ES-I3 (cell line): Measurements from ENCODE around the gene UAP1L1.

Source experiments
- H3K36me3 ChIP-seq: 2 replicates; pipeline ENCODE4 v1.6.1; 2013; ENCODE audit warnings: mild to moderate bottlenecking, low read length, control low read depth, moderate library complexity; ENCODE audit not compliant: insufficient read depth
- H3K4me1 ChIP-seq: 2 replicates; pipeline ENCODE4 v1.6.1; 2013; ENCODE audit warnings: mild to moderate bottlenecking, control low read depth, low read length; ENCODE audit not compliant: insufficient read depth
- H3K9ac ChIP-seq: 2 replicates; pipeline ENCODE4 v1.6.1; 2013; ENCODE audit warnings: low read depth, mild to moderate bottlenecking, low read length, moderate library complexity
- H3K9me3 ChIP-seq: 2 replicates; pipeline ENCODE4 v1.6.1; 2013; ENCODE audit warnings: mild to moderate bottlenecking, low read length, moderate library complexity; ENCODE audit not compliant: control insufficient read depth, insufficient read depth

Gene UAP1L1

DNA sequence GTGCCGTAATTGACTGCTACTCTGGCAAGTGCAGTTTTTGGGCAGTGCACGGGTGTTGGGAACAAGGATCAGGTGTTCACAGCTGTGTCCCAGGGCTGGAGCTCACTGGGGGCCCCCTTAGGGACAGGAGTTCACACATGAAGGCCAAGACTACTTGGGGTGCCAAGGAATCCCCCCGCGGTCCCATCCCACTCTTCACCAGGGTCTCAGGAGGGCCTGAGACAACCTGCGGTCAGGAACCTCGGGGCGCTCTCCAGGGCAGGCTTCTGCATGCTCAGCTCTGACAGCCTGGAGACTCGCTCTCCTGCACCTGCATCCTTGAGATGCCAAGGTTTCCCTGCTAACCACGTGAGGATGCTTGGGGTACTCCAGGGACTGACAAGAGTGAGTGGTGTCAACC is 7.2 kb downstream of the UAP1L1 start:
- Histone ChIP-seq H3K9ac (no peak overlapping the region), H3K4me1 (peaks cover 11% of the 10 kb centered on the region), H3K36me3 (peaks cover 4% of the 10 kb centered on the region; the same call in 1 of the 2 replicates)

GRCh38 chr9:137085920-137086530 is 8.7 kb downstream of the UAP1L1 start:
- Histone ChIP-seq H3K36me3 (peaks cover 7% of the 10 kb centered on the region; the same call in 1 of the 2 replicates), H3K9ac (peak overlapping the region; percentile 64), H3K4me1 (peaks cover 11% of the 10 kb centered on the region), H3K9me3 (no peaks in the 10 kb centered on the region)

More for the DNA sequence above, 7.2 kb downstream of the UAP1L1 start:
- H3K9me3 ChIP-seq, result no peaks in the 10 kb centered on the region

GRCh38 chr9:137086531-137087408 is 9.5 kb downstream of the UAP1L1 start, which contains the start of gene MAN1B1:
TSS of gene MAN1B1 (plus strand) at chr9:137086985. CDS start at chr9:137087000, 15 bp downstream.
- no peaks in the 10 kb centered on the region for H3K9me3 ChIP-seq
- H3K36me3 ChIP-seq, result peaks cover 7% of the 10 kb centered on the region; the same call in 1 of the 2 replicates
- H3K4me1 ChIP-seq, result peaks cover 11% of the 10 kb centered on the region
- H3K9ac ChIP-seq, result peak within 1 kb of the TSS; percentile 64

GRCh38 chr9:137087409-137087925 is 10.2 kb downstream of the UAP1L1 start:
- Histone ChIP-seq H3K36me3 (peaks cover 7% of the 10 kb centered on the region; the same call in 1 of the 2 replicates), H3K9ac (peak overlapping the region; percentile 64), H3K4me1 (peaks cover 11% of the 10 kb centered on the region), H3K9me3 (no peaks in the 10 kb centered on the region)

GRCh38 chr9:137088121-137088520 is 10.8 kb downstream of the UAP1L1 start:
- H3K36me3 ChIP-seq, result peaks cover 7% of the 10 kb centered on the region; the same call in 1 of the 2 replicates
- peaks cover 8% of the 10 kb centered on the region for H3K4me1 ChIP-seq
- H3K9me3 ChIP-seq, result no peaks in the 10 kb centered on the region
- H3K9ac ChIP-seq, result no peak overlapping the region

DNA sequence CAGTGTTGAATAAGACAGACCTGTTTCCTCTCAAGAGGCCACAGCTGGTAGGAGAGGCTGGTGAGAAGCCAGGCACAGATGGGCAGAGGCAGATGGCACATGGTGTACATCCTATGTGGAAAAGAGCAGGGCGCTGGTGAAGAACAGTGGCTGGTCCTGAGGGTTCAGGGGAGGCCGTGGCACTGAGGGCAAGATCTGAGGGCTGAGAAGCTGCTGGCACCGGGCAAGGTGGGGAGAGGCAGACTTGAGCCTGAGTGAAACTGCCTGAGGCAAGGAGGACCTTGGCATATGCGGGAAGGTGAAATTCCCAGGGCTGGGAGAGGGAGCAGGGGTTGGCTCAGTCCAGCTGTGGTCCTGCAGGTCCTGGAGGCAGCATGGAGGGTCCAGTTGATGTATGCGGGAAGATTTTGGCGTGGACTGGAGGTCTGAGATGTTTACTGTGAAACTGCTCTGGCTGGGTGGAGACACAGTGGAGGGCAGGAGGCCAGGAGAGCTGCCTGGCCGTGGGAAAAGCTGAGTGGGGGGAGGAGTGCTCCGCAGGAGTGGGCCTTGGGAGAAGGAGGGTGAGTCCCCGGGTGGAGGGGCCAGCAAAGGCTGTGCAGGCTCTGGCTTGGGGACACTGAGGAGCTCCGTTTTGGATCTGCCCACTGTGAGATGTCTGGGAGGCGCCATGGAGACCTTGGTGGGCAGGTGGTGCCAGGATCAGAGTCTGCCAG is 12.1 kb downstream of the UAP1L1 start:
- Histone ChIP-seq H3K9me3 (no peaks in the 10 kb centered on the region), H3K36me3 (peaks cover 7% of the 10 kb centered on the region; the same call in 1 of the 2 replicates), H3K4me1 (peaks cover 6% of the 10 kb centered on the region; the same call in 1 of the 2 replicates), H3K9ac (no peak overlapping the region)

DNA sequence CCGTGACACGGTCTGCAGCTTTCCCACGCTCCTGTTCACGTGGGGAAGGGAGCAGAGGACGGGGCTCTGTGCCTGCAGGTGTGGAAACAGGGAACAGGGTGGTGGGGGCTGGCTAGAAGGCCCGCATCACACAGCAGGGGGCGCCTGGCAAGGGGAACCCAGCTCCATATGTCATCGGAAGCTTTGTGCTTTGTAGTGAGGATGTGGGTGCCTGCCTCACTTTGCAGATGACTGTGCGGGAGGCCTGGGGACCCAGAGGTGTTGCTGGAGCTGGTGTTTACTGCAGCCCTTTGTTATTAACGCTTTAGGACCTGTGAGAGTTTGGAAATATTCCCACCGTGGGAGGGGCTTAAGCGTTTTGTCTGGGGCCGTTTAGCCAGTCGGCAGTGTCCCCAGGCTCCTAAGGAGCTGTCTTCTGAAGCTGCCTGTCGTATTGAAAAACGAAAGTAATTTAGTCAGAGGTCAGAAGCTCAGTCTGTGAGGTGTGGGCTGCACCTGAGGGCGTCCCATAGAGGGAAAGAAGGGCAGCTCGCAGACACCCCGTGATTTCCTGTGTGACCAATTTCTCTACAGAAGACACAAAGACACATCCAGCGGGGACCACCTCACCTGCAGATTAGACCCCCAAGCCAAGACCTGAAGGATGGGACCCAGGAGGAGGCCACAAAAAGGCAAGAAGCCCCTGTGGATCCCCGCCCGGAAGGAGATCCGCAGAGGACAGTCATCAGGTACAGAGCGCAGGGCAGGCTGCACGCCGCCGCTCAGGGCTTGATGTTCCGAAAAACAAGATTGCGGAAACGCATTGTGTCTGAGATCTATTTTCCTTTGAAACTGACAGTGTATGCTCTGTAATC is 18.6 kb downstream of the UAP1L1 start:
- H3K9ac ChIP-seq, result no peak overlapping the region
- H3K36me3 ChIP-seq, result peaks cover 2% of the 10 kb centered on the region; the same call in 1 of the 2 replicates
- H3K9me3 ChIP-seq, result no peaks in the 10 kb centered on the region
- no peaks in the 10 kb centered on the region for H3K4me1 ChIP-seq

DNA sequence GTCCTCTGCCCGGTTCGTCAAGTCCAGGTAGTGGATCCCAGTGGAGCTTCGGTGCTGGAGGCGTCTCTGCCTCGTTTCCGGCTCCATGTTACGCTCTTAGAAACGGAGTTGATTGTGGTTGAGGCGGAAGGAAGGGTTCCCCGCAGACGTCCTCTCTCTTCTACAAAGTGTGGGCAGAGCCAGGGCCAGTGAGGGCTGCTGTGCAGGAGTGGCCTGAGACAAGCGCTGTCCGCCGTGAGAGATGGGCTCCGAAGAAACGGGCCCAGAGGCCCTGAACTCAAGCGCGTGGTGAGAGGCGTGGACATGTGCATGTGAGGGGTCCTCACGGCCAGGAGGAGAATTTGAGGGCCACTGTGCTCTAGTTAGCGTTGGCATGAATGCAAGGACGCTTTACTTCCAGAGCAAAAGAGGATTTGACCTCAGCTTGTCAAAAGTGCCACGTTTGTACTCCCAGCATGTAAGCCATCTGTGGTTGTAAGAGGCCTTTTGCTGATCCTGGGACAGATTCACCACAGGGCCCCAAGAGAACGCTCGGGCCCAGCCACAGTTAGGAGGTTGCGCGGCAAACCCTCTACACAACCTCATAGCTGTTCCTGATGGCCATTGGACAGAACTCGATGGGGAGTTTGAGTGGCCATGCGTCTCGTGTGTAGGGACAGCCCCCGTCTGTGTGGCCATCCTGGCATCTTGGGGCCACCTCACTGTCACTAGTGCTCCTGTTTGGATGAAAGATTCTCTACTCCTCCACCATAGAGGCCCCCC is 19.6 kb downstream of the UAP1L1 start:
- H3K9ac ChIP-seq, result no peak overlapping the region
- H3K36me3 ChIP-seq, result peaks cover 2% of the 10 kb centered on the region; the same call in 1 of the 2 replicates

GRCh38 chr9:137097761-137098462 is 20.6 kb downstream of the UAP1L1 start:
- no peaks in the 10 kb centered on the region for H3K4me1 ChIP-seq
- peaks cover 12% of the 10 kb centered on the region for H3K36me3 ChIP-seq
- H3K9ac ChIP-seq, result no peak overlapping the region
- H3K9me3 ChIP-seq, result 0 out of 2 replicates have a peak, but pooled peaks cover 2% of the 10 kb centered on the region

More for the DNA sequence above, 19.6 kb downstream of the UAP1L1 start:
- Histone ChIP-seq H3K9me3 (no peaks in the 10 kb centered on the region), H3K4me1 (no peaks in the 10 kb centered on the region)

DNA sequence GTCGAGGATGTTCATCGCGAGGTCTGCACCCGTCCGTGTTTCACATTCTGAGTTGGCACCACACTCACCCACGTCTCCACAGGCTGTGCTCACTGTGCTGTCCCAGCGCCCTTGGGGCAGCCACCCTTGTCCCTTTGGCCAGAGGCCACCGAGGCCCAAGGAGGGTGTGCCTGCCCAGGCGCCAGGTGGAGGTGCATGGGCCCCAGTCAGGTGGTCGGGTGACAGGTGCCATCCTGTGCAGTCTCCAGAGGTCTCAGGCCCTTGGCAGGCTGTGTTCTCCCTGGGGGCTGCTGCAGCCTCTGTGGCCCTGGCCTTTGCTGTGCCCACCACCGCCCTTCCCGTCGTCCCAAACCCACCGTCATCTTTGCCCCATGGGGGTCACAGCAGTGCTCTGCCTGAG is 21.9 kb downstream of the UAP1L1 start:
- peaks cover 6% of the 10 kb centered on the region; the same call in 1 of the 2 replicates for H3K9me3 ChIP-seq

GRCh38 chr9:137103206-137103999 is 26.1 kb downstream of the UAP1L1 start:
- Histone ChIP-seq H3K36me3 (peaks cover 20% of the 10 kb centered on the region), H3K9me3 (peaks cover 6% of the 10 kb centered on the region; the same call in 1 of the 2 replicates), H3K9ac (no peak overlapping the region), H3K4me1 (no peaks in the 10 kb centered on the region)

More for the DNA sequence above, 21.9 kb downstream of the UAP1L1 start:
- Histone ChIP-seq H3K4me1 (no peaks in the 10 kb centered on the region), H3K36me3 (peaks cover 20% of the 10 kb centered on the region), H3K9ac (no peak overlapping the region)
